Fibroblast of skin of left quadriceps (primary cell): ENCODE results near the gene P2RX3.
"Not testable (repeated sequence)": the region's sequence is repeated elsewhere in the genome, so short reads cannot be mapped to it uniquely, and the experiment has no call there.

Source experiments
- DNase-seq, 2 experiments: peaks; one replicate each; pipeline ENCODE4 v3.0.0-alpha.2; 2013; ENCODE audit warnings: low read depth in 2 of 2

Gene P2RX3

DNA sequence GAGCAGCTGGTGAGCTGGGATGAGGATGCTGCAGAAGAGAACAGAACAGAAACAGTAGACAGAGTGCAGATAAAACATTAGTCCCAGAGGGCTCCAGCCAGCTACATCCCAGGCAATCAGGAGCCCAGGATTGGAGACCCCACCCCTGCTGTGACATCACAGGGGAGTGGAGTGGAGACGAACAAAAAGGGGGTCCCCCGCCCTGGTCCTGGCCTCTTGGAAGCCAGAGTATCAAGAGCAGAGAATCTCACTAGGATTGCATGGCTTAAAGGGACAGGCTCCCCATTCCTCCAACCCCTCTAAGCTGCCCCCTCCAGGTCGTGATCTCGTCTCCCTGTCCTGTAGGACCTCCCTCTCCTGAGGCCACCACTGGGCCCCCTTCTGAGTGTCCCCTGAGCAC is at the start of gene P2RX3:
P2RX3 (plus strand) TSS at position 211 of the 400 bp plus-strand sequence. CDS start 199 bp downstream, outside the sequence.
- DNase-seq, result no peak

DNA sequence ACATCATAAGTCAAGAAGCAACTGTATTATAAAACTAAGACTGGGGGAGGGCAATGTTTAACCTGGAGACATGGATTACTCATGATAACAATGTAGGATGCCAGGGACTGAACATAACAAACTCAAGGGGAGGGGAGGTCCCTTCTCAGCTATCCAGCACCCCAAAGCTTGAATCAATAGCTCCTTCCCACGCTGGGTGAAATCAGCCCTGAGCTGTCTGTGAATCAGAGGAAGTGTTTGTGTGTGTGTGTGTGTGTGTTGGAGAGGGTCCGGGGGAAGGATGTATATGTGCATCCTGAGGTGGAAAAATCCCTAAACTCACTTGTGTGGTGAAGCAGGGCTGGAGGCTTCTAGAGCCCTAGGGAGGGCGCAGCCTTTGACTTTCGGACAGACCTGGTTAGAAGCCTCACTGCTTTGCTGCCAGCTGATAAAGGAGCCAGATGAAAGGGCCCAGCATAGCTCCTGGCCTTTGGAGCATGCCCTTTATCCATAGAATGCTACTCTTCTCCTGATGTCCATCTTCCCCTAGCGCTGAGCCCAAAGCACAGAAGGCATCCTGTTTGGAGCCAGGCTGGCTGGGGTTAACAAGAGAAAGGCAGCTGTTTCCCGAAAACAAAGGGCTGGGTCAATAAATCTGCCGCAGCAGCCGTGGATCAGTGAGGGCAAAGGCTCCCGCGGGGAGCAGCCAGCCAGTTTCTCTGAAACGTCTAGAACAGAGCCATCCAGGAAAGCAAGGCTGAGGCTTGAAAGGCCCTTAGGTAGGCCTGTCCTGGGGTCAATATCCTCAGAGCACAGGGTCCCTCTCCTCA is 49.2 kb upstream of the P2RX3 start:
- no peak for DNase-seq

DNA sequence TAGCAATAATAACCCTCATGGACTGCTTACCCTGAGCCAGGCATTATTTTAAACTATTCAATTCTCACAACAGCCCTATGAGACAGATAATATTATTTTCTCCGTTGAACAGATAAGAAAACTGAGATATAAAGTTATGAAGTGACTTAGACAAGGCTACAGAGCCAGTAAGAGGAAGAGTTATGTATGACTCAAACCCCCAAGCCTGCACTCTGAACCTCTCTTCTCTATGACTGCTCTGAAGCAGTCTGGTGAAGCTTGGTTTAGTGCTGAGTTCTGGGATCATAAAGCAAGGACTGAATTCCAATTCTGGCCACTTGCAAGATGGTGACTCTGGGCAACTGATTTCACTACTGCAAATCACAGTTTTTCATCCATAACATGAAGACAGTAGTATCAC is 47.9 kb upstream of the P2RX3 start:
- DNase-seq, result no peak

DNA sequence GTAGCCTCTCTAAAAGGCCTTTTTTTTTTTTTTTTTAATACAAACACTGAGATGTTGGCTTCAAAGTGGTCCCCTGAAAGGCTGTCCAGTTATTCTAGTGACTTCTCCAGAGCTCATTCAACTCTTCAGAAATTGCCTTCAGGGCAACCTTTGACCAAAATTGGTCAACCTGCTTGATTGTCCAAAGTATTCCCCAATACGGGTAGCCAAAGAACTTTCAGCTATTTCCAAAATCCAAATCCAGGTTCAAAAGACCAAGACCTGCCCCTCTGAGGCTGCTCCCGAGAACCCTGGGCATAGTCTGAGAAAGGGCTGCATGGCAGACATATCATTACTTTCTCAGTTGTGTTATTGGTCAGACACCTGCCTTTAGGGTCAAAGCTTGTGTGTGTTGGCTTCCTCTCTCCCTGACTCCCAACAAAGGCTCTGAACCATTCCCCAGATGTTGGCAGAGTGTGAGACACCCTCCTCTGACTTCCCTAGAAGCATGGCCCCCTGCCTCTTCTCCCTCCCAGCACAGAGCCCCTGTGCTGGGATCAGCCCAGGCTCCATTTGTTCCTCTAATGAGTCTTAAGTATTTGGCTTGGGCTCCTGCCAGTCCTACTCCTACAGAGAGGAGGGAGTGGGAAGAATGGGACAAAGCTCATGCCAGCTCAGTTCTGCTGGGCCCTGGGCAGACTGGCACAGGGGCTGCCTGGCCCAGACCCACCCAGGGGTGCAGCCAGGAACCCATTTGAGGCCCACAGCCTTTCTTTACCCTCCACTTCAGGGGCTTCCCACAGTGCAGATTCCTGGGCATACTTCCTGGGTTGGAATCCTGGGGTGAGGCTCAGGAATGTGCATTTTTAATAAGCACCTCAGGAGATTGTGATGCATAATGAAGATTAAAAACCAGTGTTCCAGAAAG is 43.7 kb upstream of the P2RX3 start:
- no peak for DNase-seq

DNA sequence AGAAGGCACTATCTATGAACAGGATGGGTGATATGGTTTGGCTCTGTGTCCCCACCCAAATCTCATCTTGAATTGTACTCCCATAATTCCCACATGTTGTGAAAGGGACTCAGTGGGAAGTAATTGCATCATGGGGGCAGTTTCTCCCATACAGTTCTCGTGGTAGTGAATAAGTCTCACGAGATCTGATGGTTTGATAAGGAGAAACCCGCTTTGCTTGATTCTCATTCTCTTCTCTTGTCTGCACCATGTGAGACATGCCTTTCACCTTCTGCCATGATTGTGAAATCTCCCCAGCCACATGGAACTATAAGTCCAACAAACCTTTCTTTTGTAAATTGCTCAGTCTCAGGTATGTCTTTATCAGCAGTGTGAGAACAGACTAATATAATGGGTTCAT is 41.9 kb upstream of the P2RX3 start:
- DNase-seq, result not testable (repeated sequence)

DNA sequence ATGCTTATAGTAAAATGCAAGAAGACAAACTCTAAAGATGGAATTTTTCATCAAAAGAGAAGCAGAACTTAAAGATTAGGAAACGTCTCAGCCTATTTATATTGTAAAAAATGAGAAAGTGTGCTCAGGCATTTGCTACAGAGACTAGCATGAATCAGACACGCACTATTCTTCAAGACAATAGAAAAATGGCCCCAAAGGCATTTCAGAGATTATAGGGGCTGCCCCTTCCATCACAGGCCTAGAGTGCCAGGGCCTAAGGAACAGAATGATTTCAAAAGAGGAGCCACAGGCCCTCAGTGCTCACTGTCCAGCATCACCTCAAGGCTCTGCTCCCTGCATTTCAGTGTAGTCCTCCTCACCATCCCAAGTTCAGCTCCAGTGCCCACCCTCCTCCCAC is 40.9 kb upstream of the P2RX3 start:
- no peak for DNase-seq

DNA sequence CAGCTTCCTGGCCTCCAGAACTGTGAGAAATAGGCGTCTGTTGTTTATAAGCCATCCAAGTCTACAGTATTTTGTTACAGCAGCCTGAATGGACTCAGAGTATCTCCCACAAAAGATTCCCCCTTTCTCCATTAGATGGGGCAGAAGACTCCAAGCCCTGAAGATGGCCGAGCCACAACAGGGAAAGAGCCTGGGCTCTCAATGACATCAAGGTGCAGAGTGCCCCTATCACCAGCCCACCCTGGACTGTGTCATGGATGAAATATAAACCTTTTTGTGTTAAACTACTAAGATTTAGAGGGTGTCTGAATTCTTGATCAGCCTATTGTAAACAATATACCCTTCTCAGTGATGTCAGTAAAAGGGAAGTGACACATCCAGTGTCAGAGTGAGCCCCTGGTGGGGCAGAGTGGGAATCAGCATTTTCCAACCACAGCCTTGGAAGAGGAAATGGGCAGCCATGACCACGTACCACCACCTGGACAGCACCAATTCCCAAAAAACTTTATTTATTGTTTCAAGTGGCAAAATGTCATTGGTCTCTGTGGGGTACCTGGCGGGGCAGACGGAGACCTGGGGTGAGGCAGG is 38.9 kb upstream of the P2RX3 start:
- DNase-seq, result no peak

DNA sequence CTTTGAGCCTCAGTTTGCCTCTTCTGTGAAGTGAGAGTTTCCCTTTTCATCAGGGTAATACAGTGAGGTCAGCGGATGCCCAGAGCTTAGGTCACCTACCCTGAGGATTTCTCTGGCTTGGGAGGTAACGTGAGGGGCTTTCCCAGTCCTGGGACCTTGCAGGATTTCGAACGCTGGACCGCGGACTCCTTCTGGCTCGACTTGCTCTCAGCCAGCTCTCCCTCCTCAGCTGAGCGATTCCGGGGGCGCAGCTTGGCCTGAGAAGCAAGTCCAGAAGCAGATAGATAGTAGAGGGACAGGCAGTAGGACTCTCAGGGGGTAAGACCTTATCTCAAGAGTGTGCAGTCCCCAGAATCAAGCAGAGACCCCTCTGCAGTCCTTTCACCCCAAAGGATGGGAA is 37.4 kb upstream of the P2RX3 start:
- no peak for DNase-seq

DNA sequence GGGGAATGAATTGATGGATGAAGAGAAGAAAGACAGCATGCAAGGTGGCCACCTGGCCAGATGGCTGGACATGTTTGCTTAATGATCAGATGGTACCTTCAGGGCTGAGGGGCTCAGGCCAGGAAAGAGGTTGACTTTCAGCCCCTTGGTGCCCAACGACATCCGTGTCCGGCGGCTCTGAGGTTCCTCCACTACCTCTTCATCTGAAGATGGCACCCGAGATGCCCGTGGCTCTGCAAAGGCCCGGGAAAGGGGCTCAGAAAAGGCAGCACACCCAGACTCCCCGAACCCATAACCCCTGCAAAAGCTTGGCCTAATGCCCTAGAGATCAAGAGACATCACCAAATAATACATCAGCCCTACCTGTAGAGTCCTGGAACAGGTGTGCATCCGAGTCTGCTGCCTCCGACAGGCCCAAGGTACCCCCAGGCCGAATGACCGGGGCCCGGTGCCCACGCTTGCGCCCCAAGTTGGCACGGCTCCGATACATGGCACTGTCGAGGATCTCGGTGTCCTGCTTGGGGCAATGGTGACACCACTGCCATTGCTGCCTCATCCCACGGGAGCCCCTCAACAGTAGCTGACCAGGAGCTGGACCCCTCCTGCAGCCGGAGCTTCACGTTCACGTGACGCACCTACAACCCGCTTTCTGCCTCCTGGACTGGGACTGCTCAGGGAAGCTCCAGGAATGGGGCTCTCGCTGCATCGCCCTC is 36.3 kb upstream of the P2RX3 start:
- DNase-seq, result no peak

DNA sequence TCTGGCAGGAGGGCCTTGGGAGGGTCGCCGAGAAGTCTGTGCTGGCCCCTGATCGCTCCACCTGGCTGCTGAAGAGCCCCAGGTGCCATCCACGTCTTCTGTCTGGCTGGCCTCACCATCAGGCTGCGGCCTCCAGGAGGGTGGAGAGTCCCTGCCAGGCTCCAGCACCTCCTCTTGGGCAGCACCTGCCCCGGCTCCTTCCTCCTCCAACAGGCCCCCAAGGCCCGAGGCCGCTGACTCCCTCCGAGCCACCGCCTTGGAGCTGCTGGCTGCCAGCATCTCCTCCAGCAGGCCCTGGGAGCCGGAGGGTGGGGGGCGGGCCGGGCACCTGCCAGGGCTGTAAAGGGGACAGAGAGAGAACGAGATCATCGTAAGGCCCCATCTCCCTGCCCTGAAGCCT is 35.7 kb upstream of the P2RX3 start:
- DNase-seq, result no peak

DNA sequence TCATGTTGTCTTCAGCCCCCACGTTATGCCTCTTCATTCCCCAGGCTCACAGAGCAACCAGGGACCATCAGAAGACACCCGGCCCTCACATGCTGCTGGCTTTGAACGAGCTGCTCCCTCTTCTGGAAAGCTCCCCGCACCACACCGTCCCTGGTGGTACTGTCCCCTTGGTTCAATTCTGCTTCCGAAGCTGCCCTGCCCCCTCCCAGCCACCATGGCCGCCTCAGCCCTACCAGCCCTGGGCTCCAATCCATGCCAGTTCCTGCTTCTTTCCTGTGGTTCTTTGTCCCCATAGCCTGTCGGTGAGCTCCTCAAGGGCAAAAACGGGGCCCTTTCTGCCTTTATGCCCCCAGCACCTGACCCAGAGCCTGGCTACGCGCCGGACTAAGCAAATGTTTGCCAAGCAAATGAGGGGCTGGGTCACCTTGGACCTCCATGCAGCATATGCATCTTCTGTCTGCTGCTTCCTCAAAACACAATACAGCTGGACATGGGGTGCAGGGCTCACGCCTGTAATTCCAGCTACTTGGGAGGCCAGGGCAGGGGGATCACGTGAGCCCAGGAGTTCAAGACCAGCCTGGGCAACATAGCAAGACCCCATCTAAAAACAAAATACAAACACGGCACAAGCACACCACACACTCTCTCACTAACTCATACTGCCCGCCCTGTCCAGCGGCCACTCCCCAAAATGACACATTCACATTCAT is 34.7 kb upstream of the P2RX3 start:
- DNase-seq, result no peak

DNA sequence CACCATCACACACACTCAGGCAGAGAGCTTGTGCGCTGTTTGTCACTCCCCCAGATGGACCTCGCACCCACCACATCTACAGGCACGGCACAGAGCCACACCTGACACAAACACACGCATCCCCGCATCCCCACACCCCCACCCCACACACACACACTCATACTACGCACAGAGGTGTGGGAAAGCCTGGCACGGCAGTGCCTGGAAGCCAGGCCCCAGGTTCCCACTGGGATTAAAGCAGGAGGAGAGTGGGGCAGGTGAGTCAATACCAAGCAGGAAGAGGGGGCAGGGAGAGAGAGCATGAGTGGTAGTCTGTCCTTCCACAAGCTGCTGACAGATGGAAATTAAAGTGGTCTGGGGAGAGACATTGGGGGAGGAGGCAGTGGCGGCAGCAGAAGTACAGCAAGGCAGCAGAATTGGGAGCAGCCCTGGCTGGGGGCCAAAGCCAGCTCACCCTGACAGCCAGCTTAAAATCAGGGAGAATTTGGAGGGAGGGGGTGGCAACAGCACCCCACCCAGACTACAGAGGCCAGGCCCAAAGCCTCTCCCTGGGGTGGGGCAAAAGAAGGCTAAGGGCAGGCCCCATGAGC is 34.1 kb upstream of the P2RX3 start:
- DNase-seq, result no peak

DNA sequence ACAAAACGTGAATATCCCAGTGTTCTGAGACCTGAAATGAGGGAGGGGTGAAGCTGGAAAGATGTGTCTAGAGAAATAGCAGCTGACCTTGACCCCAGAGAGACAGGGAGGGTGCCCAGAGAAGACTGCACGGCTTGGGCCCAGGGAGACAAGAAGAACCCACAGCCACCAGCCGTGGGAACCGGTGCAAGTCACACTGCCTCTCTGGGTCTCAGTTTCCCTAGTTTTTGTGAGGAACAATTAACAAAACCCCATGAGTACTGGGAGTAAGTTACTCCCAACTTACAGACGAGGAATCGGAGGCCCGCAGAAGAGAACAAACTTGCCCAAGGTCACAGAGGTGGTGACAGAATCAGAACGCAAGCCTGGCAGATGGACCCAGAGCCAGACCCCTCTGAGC is 32.6 kb upstream of the P2RX3 start:
- DNase-seq, result no peak

DNA sequence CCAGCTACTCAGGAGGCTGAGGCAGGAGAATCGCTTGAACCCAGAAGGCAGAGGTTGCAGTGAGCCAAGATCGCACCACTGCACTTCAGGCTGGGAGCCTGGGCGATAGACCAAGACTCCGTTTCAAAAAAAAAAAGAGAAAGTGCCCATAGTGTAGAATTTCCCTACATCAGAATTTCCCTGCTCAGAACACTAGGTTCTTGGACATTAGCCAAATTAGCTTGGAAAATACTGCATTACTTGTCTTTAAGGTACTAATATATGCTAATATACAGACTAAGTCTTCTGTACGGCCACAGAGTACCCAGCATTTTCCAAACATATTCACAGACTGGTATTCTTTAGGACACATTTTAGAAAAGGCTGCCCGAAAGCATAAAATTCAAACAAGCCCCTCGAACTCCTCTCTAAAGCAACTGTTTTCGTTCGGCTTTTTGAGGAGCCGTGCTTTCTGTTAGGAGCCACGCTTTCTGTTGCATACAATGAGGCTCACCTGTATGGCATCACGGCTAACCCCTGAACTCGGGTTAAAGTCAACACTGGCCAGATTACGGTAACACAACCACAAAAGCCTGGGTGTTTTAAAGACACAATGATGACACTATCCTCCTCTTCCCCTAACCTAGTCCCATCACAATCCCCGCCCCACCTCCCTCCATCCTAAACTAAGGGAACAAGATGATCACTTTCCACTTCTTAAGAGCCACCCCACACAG is 31.8 kb upstream of the P2RX3 start:
- DNase-seq, result no peak

DNA sequence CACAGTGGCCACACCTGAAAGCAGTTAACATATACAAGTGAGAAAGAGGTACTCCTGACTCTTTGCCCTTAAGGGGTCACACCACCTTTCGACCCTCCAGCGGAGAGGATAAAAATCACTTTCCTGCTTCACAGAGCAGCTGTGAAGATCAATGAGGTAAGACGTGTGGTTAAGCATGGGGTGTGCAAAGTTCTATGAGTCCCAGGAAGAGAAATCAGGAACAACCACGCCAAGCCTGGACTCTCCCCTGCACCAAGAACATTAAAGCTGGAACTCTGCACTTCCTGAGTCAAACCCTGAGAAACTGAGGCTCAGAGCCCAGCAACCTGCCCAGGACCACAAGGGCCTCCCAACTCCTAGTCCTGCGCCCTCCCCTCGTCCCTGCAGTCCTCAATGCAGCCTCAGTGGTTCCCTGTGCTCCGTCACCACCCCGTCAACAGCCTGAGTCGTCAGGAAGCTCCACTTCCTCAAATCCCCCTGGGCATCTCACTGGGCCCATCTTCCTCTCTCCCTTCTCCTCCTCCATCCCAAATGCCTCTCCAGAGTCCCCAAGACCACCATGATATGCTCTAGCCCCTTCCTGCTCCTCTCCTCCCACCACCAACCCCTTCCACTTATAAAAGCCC is 31.1 kb upstream of the P2RX3 start:
- DNase-seq, result no peak

DNA sequence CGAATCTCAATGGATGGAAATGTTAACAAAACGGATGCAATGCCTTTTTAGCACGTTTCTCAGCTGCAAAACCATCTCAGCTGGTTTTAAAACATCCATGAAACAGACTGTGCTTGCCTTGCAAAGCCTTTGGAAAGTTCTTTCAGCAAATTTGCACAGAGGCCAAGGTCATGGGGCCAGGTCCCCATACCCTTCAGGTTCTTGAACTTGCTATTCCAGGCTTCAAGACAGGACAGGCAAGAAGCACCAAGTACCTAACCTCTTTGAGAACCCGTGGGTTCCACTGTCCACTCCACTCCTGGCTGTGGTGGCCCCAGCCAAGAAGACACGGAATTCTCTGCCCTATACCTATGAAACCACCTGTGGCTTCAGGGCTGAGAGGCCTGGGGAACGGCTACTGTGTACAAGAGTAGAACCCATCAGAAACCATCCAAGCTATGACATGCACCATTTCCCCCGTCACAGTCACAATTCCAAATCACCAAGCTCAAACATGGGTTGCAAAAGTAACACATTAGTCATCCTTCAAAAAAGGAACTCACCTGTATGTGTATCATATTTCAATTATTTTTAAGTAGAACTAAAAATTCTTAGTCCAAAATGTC is 30.4 kb upstream of the P2RX3 start:
- no peak for DNase-seq

DNA sequence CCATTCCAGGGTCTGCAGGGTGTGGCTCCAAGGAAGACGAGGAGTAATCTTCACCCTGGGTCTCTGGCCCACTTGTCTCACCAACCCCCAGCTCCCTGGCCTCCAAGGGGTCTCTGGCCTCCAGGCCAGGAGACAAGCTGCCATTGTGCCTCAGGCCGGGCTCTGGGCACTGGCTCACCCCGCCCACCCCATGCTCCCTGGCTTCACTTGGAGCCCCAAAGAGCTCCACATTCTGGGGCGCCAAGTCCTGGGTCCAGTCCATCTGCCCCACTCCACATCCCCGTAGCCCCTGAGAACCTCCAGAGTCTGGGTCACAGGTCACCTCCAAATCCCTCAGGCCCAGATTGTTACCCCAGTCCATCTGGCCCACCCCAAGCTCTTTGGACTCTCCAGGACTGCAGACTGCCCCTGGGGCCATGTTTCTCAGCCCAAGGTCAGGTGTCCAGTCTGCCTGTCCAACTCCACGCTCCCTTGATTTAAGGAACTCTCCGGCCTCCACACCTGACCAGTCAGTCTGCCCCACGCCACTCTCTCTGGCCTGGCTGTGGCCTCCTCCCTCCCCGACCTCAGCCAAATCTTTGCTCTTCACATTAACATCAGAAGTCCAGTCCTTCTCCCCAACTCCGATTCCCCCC is 29.6 kb upstream of the P2RX3 start:
- no peak for DNase-seq

DNA sequence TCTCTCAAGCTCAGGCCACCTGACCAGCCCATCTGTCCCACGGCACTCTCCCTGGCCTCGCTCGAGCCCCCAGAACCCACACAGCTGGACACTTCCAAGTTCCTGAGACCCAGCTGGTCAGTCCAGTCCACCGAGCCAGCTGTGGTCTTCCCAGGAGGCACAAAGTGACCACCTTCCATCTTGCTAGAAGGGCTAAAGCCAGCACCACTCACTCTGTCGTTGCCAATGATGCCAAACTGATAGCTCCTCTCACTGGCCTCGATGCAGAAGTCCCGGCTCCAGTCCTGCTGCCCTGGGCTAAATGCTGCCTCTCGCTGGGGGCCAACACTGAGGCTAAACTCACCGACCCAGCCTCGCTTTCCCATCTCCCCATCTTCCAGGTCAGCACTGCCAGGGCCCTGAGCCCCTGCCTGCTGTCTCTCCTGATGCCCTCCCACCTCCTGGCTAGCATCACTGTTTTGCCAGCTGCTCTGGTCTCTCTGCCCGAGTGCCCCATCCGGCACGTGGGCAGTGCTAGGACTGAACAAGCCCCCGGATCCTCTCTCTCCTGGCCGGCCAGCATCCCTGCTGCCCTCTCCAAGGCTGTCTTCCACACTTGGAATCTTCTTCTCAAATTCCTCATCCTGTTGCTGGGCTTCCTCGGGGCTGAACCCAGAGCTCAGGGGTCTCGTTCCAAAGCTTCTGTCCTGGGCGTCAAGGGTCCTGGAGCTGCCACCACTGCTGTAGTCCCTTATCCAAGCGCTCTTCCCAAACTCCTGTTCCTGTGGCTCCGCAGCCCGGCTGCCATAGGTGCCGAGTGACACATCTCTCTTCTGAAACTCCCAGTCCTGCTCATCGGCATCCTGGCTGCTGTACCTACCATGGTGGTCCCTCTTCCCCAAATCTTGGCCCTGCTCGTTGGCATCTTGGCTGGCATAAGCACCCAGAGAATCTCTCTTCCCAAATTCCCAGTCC is 28.8 kb upstream of the P2RX3 start:
- DNase-seq, result no peak
